ENCODE measurements around the gene LILRA1.

DNA sequence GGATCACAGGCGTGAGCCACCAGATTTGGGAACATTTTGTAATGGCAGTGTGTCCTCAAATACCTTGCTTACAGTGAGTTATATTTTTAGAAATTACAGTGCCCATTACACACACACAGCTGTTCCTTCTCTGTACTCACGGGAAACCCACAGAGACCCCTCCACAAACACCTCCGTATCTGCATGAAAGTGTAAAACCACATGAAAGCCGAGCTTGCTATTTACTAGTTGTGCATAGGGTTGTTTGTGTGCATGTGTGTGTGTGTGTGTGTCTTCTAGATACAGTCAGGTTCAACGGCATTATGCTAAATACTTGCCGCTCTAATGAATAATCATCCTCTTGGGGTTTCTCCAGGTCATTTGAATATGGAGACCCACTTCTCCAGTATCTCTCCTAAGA is 42.1 kb upstream of the LILRA1 start:
- TF ChIP-seq POLR2AphosphoS5 (IDR thresholded peaks at IDR 0.05; ENCODE audit: borderline replicate concordance, low read depth, low read length) (no peak), EZH2 (IDR thresholded peaks at IDR 0.05) (no peak), FOXP2 (optimal IDR thresholded peaks at IDR 0.05; ENCODE audit: control extremely low read depth, extremely low read length, insufficient read depth) (no peak)
